Activated naive CD4-positive, alpha-beta T cell treated with anti-CD3 and anti-CD28 coated beads for 36 hours (primary cell): ENCODE data around the gene STAB1. TPM values are rescaled to one million over a fixed set of nuclear protein-coding genes. Genes with fewer than 3 reads are reported as not detected.

Source experiments
- CTCF ChIA-PET: fragments of 350-600 bp; sonication (Branson Sonifier 250); formaldehyde crosslinking; loops from one replicate; lab custom pipeline; 2021; ENCODE audit warnings: antibody characterized with exemption; lab: Charles Lee
- DNase-seq: peaks from one replicate; pipeline ENCODE4 v3.0.0-alpha.2; 2020
- H3K27ac Mint-ChIP-seq: one replicate; pipeline ENCODE4 v1.8.0; 2021; ENCODE audit warnings: mild to moderate bottlenecking, mixed read lengths
- H3K27me3 Mint-ChIP-seq: one replicate; pipeline ENCODE4 v1.8.0; 2021; ENCODE audit warnings: low read depth, mixed read lengths
- H3K36me3 Mint-ChIP-seq: one replicate; pipeline ENCODE4 v1.8.0; 2021; ENCODE audit warnings: low read depth, mixed read lengths
- H3K4me1 Mint-ChIP-seq: one replicate; pipeline ENCODE4 v1.8.0; 2021; ENCODE audit warnings: low read depth, mixed read lengths
- H3K4me3 Mint-ChIP-seq: one replicate; pipeline ENCODE4 v1.8.0; 2021; ENCODE audit warnings: mild to moderate bottlenecking, moderate library complexity, mixed read lengths
- H3K9me3 Mint-ChIP-seq: one replicate; pipeline ENCODE4 v1.8.0; 2021; ENCODE audit warnings: mixed read lengths
- intact Hi-C: fragments of 100-400 bp; cut with micrococcal nuclease; formaldehyde crosslinking; loops from one replicate; pipeline ENCODE4 v1.15.1; 2023
- total RNA-seq, 2 experiments: library from RNA; stranded (reverse); gene quantifications; one replicate each; pipeline ENCODE4 v1.2.3, GENCODE V29; 2021

STAB1 gene
- total RNA-seq, 2 experiments from 2014 or later: 0.10 to 0.17 TPM

- no peak overlapping the region for H3K4me3 Mint-ChIP-seq
- H3K27ac Mint-ChIP-seq: no peak overlapping the region
- CTCF ChIA-PET: interaction anchor here (1.2 kb wide), 1 partner anchor 26 kb away, joined by 3 read pairs; no protein-coding TSS in a partner anchor
- no peaks in the 10 kb centered on the region for H3K4me1 Mint-ChIP-seq
- no peaks in the 10 kb centered on the region for H3K9me3 Mint-ChIP-seq
- intact Hi-C loops: no loop called here
- peaks cover 9% of the 10 kb centered on the region for H3K36me3 Mint-ChIP-seq
- no peak for DNase-seq
- H3K27me3 Mint-ChIP-seq: no peaks in the 10 kb centered on the region
Observed at GRCh38 chr3:52492059-52492458, 3.1 kb upstream of the STAB1 start.

- peaks cover 6% of the 10 kb centered on the region for H3K36me3 Mint-ChIP-seq
- intact Hi-C loops: no loop called here
- no peaks in the 10 kb centered on the region for H3K27me3 Mint-ChIP-seq
- H3K9me3 Mint-ChIP-seq: no peaks in the 10 kb centered on the region
- H3K4me1 Mint-ChIP-seq: no peaks in the 10 kb centered on the region
- CTCF ChIA-PET: no interaction called here
- no peak overlapping the region for H3K4me3 Mint-ChIP-seq
- no peak overlapping the region for H3K27ac Mint-ChIP-seq
- DNase-seq: no peak
Observed at GRCh38 chr3:52493232-52494017, 1.7 kb upstream of the STAB1 start.

GRCh38 chr3:52494445-52494844, 693 bp upstream of the STAB1 start:
- no peaks in the 10 kb centered on the region for H3K4me1 Mint-ChIP-seq
- H3K4me3 Mint-ChIP-seq: no peak overlapping the region
- H3K36me3 Mint-ChIP-seq: peaks cover 6% of the 10 kb centered on the region
- H3K9me3 Mint-ChIP-seq: no peaks in the 10 kb centered on the region
- CTCF ChIA-PET: no interaction called here
- no peak for DNase-seq
- intact Hi-C loops: no loop called here
- H3K27me3 Mint-ChIP-seq: no peaks in the 10 kb centered on the region
- no peak overlapping the region for H3K27ac Mint-ChIP-seq

GRCh38 chr3:52495777-52496602, 852 bp downstream of the STAB1 start:
- no peaks in the 10 kb centered on the region for H3K9me3 Mint-ChIP-seq
- H3K4me1 Mint-ChIP-seq: no peaks in the 10 kb centered on the region
- H3K27me3 Mint-ChIP-seq: no peaks in the 10 kb centered on the region
- no peak overlapping the region for H3K27ac Mint-ChIP-seq
- CTCF ChIA-PET: no interaction called here
- intact Hi-C loops: no loop called here
- H3K36me3 Mint-ChIP-seq: peaks cover 4% of the 10 kb centered on the region
- DNase-seq: no peak
- no peak overlapping the region for H3K4me3 Mint-ChIP-seq

GRCh38 chr3:52498137-52499054, 3.3 kb downstream of the STAB1 start:
- H3K27me3 Mint-ChIP-seq: no peaks in the 10 kb centered on the region
- no peaks in the 10 kb centered on the region for H3K4me1 Mint-ChIP-seq
- H3K27ac Mint-ChIP-seq: no peak overlapping the region
- H3K4me3 Mint-ChIP-seq: no peak overlapping the region
- no peak for DNase-seq
- H3K36me3 Mint-ChIP-seq: no peaks in the 10 kb centered on the region
- CTCF ChIA-PET: no interaction called here
- no peaks in the 10 kb centered on the region for H3K9me3 Mint-ChIP-seq
- intact Hi-C loops: no loop called here

- Mint-ChIP-seq H3K4me1 (no peaks in the 10 kb centered on the region), H3K36me3 (no peaks in the 10 kb centered on the region), H3K9me3 (no peaks in the 10 kb centered on the region), H3K27me3 (no peaks in the 10 kb centered on the region), H3K27ac (no peak overlapping the region), H3K4me3 (no peak overlapping the region)
- CTCF ChIA-PET: interaction anchor here (0.6 kb wide), 1 partner anchor 41 kb away, joined by 3 read pairs; no protein-coding TSS in a partner anchor
- intact Hi-C loops: no loop called here
- no peak for DNase-seq
Observed at GRCh38 chr3:52501046-52501445, 5.9 kb downstream of the STAB1 start.

GRCh38 chr3:52502001-52502400, 6.9 kb downstream of the STAB1 start:
- Mint-ChIP-seq H3K36me3 (no peaks in the 10 kb centered on the region), H3K27ac (no peak overlapping the region), H3K9me3 (no peaks in the 10 kb centered on the region), H3K4me1 (no peaks in the 10 kb centered on the region), H3K4me3 (no peak overlapping the region), H3K27me3 (no peaks in the 10 kb centered on the region)
- CTCF ChIA-PET: no interaction called here
- no peak for DNase-seq
- intact Hi-C loops: no loop called here

- CTCF ChIA-PET: no interaction called here
- H3K27me3 Mint-ChIP-seq: no peaks in the 10 kb centered on the region
- intact Hi-C loops: no loop called here
- H3K4me1 Mint-ChIP-seq: no peaks in the 10 kb centered on the region
- no peaks in the 10 kb centered on the region for H3K9me3 Mint-ChIP-seq
- H3K27ac Mint-ChIP-seq: no peak overlapping the region
- no peak for DNase-seq
- H3K36me3 Mint-ChIP-seq: no peaks in the 10 kb centered on the region
- no peak overlapping the region for H3K4me3 Mint-ChIP-seq
Observed at GRCh38 chr3:52502808-52503350, 7.7 kb downstream of the STAB1 start.

GRCh38 chr3:52503788-52504424, 8.8 kb downstream of the STAB1 start:
- H3K4me3 Mint-ChIP-seq: no peak overlapping the region
- no peak for DNase-seq
- no peaks in the 10 kb centered on the region for H3K36me3 Mint-ChIP-seq
- CTCF ChIA-PET: no interaction called here
- intact Hi-C loops: no loop called here
- H3K4me1 Mint-ChIP-seq: no peaks in the 10 kb centered on the region
- H3K27me3 Mint-ChIP-seq: no peaks in the 10 kb centered on the region
- no peak overlapping the region for H3K27ac Mint-ChIP-seq
- no peaks in the 10 kb centered on the region for H3K9me3 Mint-ChIP-seq

GRCh38 chr3:52504977-52505376, 9.8 kb downstream of the STAB1 start:
- H3K4me3 Mint-ChIP-seq: no peak overlapping the region
- H3K9me3 Mint-ChIP-seq: no peaks in the 10 kb centered on the region
- no peaks in the 10 kb centered on the region for H3K36me3 Mint-ChIP-seq
- no peak overlapping the region for H3K27ac Mint-ChIP-seq
- no peaks in the 10 kb centered on the region for H3K4me1 Mint-ChIP-seq
- no peaks in the 10 kb centered on the region for H3K27me3 Mint-ChIP-seq
- no peak for DNase-seq
- CTCF ChIA-PET: interaction anchor here (0.6 kb wide), 1 partner anchor 600 kb away, joined by 4 read pairs; no protein-coding TSS in a partner anchor
- intact Hi-C loops: no loop called here

- Mint-ChIP-seq H3K4me1 (no peaks in the 10 kb centered on the region), H3K27ac (no peak overlapping the region), H3K27me3 (no peaks in the 10 kb centered on the region), H3K4me3 (no peak overlapping the region), H3K9me3 (no peaks in the 10 kb centered on the region), H3K36me3 (no peaks in the 10 kb centered on the region)
- CTCF ChIA-PET: interaction anchor here (0.6 kb wide), 1 partner anchor 46 kb away, joined by 4 read pairs; no protein-coding TSS in a partner anchor
- no peak for DNase-seq
- intact Hi-C loops: no loop called here
Observed at GRCh38 chr3:52506266-52506966, 11.3 kb downstream of the STAB1 start.
